ENCODE results near the gene EGR2. TPM values are rescaled to one million over a fixed set of nuclear protein-coding genes. Genes with fewer than 3 reads are reported as not detected.

The EGR2 gene
- total RNA-seq, 4 donors from 2014 or later, result 0.26 to 3.4 (median 1.5) TPM; not detected in 1

DNA sequence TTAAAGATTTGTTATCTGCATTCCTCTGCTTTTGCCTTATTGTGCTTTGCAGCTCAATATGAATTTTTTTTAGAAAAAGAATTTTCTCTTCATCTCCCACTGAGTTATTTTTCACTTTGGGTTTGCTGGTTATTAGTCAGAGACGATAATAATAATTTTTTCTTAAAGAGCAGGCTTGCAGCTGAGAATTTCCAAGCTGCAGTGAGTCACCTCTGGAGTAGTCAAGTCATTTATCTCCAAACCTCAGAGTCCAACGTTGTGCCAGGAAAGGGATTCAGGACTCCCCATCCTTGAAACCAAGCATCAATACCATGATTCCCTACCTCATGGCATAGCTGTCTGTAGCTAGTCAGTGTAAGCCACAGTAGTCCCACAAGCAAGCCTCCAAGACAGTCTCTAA lies 15.2 kb upstream of the EGR2 start:
- H3K36me3 ChIP-seq, result no peaks in the 10 kb centered on the region
- no peak for DNase-seq
- intact Hi-C loops (cut with DNase I; ENCODE audit: low total_unique reads), result no loop called here
- no peaks in the 10 kb centered on the region for H3K27me3 ChIP-seq
- no peaks in the 10 kb centered on the region for H3K9me3 ChIP-seq
- H3K27ac ChIP-seq, result no peak overlapping the region
- H3K4me3 ChIP-seq, result no peak overlapping the region
- no peaks in the 10 kb centered on the region for H3K4me1 ChIP-seq
- TF ChIP-seq POLR2A (IDR thresholded peaks at IDR 0.05), result no peak
- TF ChIP-seq, protein P1, sequence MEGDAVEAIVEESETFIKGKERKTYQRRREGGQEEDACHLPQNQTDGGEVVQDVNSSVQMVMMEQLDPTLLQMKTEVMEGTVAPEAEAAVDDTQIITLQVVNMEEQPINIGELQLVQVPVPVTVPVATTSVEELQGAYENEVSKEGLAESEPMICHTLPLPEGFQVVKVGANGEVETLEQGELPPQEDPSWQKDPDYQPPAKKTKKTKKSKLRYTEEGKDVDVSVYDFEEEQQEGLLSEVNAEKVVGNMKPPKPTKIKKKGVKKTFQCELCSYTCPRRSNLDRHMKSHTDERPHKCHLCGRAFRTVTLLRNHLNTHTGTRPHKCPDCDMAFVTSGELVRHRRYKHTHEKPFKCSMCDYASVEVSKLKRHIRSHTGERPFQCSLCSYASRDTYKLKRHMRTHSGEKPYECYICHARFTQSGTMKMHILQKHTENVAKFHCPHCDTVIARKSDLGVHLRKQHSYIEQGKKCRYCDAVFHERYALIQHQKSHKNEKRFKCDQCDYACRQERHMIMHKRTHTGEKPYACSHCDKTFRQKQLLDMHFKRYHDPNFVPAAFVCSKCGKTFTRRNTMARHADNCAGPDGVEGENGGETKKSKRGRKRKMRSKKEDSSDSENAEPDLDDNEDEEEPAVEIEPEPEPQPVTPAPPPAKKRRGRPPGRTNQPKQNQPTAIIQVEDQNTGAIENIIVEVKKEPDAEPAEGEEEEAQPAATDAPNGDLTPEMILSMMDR (IDR thresholded peaks at IDR 0.05), result no peak

DNA sequence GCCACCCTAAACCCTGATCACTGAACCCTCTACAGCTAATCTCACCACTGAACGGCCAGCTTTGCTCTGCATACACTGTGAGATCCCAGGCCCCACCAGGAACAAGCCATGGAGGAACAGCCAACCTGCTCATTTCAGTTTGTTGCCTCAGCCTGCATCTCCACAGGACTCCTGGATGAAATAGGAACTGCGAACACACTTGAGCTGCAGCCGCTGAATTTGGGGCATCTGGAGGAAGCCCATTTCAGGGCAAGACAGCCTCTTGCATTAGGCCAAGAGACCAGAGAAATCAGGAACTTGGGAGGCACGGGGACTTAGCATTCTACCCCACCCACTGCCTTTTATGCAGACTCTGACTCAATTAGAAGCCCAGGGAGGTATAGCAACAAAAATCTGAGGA lies 14.5 kb upstream of the EGR2 start:
- no peak overlapping the region for H3K4me3 ChIP-seq
- no peaks in the 10 kb centered on the region for H3K27me3 ChIP-seq
- H3K27ac ChIP-seq, result no peak overlapping the region
- DNase-seq, result no peak
- TF ChIP-seq POLR2A (IDR thresholded peaks at IDR 0.05), result no peak
- TF ChIP-seq, protein P1 (IDR thresholded peaks at IDR 0.05), result no peak
- intact Hi-C loops (cut with DNase I; ENCODE audit: low total_unique reads), result no loop called here
- no peaks in the 10 kb centered on the region for H3K4me1 ChIP-seq
- no peaks in the 10 kb centered on the region for H3K9me3 ChIP-seq
- no peaks in the 10 kb centered on the region for H3K36me3 ChIP-seq

DNA sequence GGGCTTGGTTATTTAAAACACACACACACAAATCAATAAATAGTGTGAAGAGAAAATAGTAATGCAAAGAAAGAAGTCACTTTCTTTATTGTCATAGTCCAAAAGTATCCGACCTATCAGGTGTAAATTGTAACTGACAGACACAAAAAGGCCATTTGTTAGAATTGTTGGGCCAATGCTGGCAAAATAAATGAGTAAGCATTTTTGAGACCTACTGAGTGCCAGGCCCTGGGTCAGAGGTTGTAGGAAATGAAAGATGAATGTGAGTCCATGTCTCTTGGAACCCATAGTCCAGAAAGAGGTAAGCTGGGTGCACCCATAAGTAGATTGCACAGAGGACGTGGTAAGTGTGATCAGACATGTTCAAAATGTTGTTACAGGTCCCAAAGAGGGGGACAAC lies 13.5 kb upstream of the EGR2 start:
- TF ChIP-seq, protein P1 (IDR thresholded peaks at IDR 0.05), result no peak
- no peak for TF ChIP-seq POLR2A (IDR thresholded peaks at IDR 0.05)
- no peaks in the 10 kb centered on the region for H3K27me3 ChIP-seq
- H3K36me3 ChIP-seq, result no peaks in the 10 kb centered on the region
- DNase-seq, result no peak
- no peak overlapping the region for H3K27ac ChIP-seq
- H3K4me1 ChIP-seq, result no peaks in the 10 kb centered on the region
- intact Hi-C loops (cut with DNase I; ENCODE audit: low total_unique reads), result no loop called here
- no peaks in the 10 kb centered on the region for H3K9me3 ChIP-seq
- no peak overlapping the region for H3K4me3 ChIP-seq

DNA sequence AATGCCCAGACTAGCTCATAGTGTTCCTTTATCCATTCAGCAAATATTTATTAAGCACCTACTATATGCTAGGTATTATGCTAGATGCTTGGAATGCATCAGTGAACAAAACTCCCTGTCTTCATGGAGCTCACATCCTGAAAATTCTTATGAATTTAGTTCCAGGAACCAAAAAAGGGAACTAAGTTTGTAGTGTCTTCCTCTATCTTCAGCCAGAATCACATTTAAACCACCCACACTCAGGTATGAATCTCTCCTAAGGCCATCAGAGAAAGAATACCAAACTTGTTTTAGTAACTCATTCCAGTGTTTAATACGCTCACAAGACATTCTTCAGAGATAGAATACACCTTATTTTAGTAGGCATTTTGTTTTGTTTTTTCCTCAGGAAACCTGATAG lies 10.1 kb upstream of the EGR2 start:
- no peak for TF ChIP-seq POLR2A (IDR thresholded peaks at IDR 0.05)
- TF ChIP-seq, protein P1 (IDR thresholded peaks at IDR 0.05), result no peak
- H3K27ac ChIP-seq, result no peak overlapping the region
- intact Hi-C loops (cut with DNase I; ENCODE audit: low total_unique reads), result no loop called here
- DNase-seq, result no peak
- no peak overlapping the region for H3K4me3 ChIP-seq
- no peaks in the 10 kb centered on the region for H3K9me3 ChIP-seq
- no peaks in the 10 kb centered on the region for H3K36me3 ChIP-seq
- no peaks in the 10 kb centered on the region for H3K27me3 ChIP-seq
- H3K4me1 ChIP-seq, result no peaks in the 10 kb centered on the region

DNA sequence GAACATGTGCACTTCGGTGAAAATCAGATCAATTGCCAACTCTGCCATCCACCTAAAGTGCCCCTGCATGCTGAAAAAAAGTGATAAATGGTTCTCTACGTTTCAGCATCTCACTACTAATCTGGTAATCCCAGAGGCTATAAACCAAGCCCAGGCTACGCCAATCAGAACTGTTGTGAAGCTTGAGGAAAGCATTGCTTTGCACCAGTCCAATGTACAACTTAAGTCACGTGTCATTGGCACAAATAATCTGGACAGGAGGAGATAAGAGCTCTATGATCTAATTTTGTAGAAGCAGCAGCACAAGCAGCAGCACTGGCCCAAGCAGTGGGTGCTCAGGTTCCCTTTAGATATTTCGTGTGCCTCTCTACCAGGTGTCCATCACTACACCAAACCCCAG lies 4.4 kb upstream of the EGR2 start:
- no peak overlapping the region for H3K4me3 ChIP-seq
- intact Hi-C loops (cut with DNase I; ENCODE audit: low total_unique reads), result no loop called here
- no peaks in the 10 kb centered on the region for H3K27me3 ChIP-seq
- H3K36me3 ChIP-seq, result no peaks in the 10 kb centered on the region
- no peak overlapping the region for H3K27ac ChIP-seq
- H3K9me3 ChIP-seq, result no peaks in the 10 kb centered on the region
- DNase-seq, result no peak
- no peak for TF ChIP-seq POLR2A (IDR thresholded peaks at IDR 0.05)
- TF ChIP-seq, protein P1 (IDR thresholded peaks at IDR 0.05), result no peak
- peaks cover 0 to 20% of the 10 kb centered on the region in 2 donors for H3K4me1 ChIP-seq
